ENCODE data around the gene LUC7L3.

Gene LUC7L3

GRCh38 chr17:50764734-50765149 is 45.3 kb downstream of the LUC7L3 start:
- H3K4me1 ChIP-seq (ENCODE audit: insufficient read depth, low read length), result peaks cover 34% of the 10 kb centered on the region

GRCh38 chr17:50765454-50766221 is 46.2 kb downstream of the LUC7L3 start:
- Histone ChIP-seq H3K27me3 (ENCODE audit: insufficient read depth, low read length) (no peaks in the 10 kb centered on the region), H2AFZ (ENCODE audit: low read depth, low read length) (no peak overlapping the region), H3K9me3 (ENCODE audit: low read length) (no peaks in the 10 kb centered on the region), H3K4me1 (ENCODE audit: insufficient read depth, low read length) (peaks cover 34% of the 10 kb centered on the region), H3K36me3 (ENCODE audit: insufficient read depth, low read length) (no peaks in the 10 kb centered on the region), H3K4me3 (ENCODE audit: low read length) (no peak overlapping the region)

More at GRCh38 chr17:50764734-50765149, 45.3 kb downstream of the LUC7L3 start:
- H3K4me3 ChIP-seq (ENCODE audit: low read length), result no peak overlapping the region
- no peaks in the 10 kb centered on the region for H3K36me3 ChIP-seq (ENCODE audit: insufficient read depth, low read length)
- H2AFZ ChIP-seq (ENCODE audit: low read depth, low read length), result no peak overlapping the region
- no peaks in the 10 kb centered on the region for H3K9me3 ChIP-seq (ENCODE audit: low read length)
- H3K27me3 ChIP-seq (ENCODE audit: insufficient read depth, low read length), result no peaks in the 10 kb centered on the region

- no peaks in the 10 kb centered on the region for H3K27me3 ChIP-seq (ENCODE audit: insufficient read depth, low read length)
- H3K4me3 ChIP-seq (ENCODE audit: low read length), result no peak overlapping the region
- no peaks in the 10 kb centered on the region for H3K9me3 ChIP-seq (ENCODE audit: low read length)
- no peak overlapping the region for H2AFZ ChIP-seq (ENCODE audit: low read depth, low read length)
- no peaks in the 10 kb centered on the region for H3K36me3 ChIP-seq (ENCODE audit: insufficient read depth, low read length)
- peaks cover 34% of the 10 kb centered on the region for H3K4me1 ChIP-seq (ENCODE audit: insufficient read depth, low read length)
Measured at GRCh38 chr17:50766222-50767023, 47.0 kb downstream of the LUC7L3 start.

- H3K9me3 ChIP-seq (ENCODE audit: low read length), result no peaks in the 10 kb centered on the region
- no peak overlapping the region for H3K4me3 ChIP-seq (ENCODE audit: low read length)
- H2AFZ ChIP-seq (ENCODE audit: low read depth, low read length), result no peak overlapping the region
- peaks cover 37% of the 10 kb centered on the region for H3K4me1 ChIP-seq (ENCODE audit: insufficient read depth, low read length)
- no peaks in the 10 kb centered on the region for H3K36me3 ChIP-seq (ENCODE audit: insufficient read depth, low read length)
- H3K27me3 ChIP-seq (ENCODE audit: insufficient read depth, low read length), result no peaks in the 10 kb centered on the region
Measured at GRCh38 chr17:50767030-50767429, 47.6 kb downstream of the LUC7L3 start.

GRCh38 chr17:50767446-50767845 is 48.0 kb downstream of the LUC7L3 start, which contains the start of gene ANKRD40CL:
ANKRD40CL (minus strand) TSS chr17:50767518; CDS start chr17:50766913, 605 bp downstream.
- no peaks in the 10 kb centered on the region for H3K27me3 ChIP-seq (ENCODE audit: insufficient read depth, low read length)
- H3K9me3 ChIP-seq (ENCODE audit: low read length), result no peaks in the 10 kb centered on the region
- H2AFZ ChIP-seq (ENCODE audit: low read depth, low read length), result no peak within 1 kb of the TSS
- no peaks in the 10 kb centered on the region for H3K36me3 ChIP-seq (ENCODE audit: insufficient read depth, low read length)
- H3K4me1 ChIP-seq (ENCODE audit: insufficient read depth, low read length), result peaks cover 41% of the 10 kb centered on the region
- H3K4me3 ChIP-seq (ENCODE audit: low read length), result no peak within 1 kb of the TSS

GRCh38 chr17:50768346-50768761 is 49.0 kb downstream of the LUC7L3 start:
- H3K36me3 ChIP-seq (ENCODE audit: insufficient read depth, low read length), result no peaks in the 10 kb centered on the region
- H3K4me3 ChIP-seq (ENCODE audit: low read length), result no peak overlapping the region
- H2AFZ ChIP-seq (ENCODE audit: low read depth, low read length), result no peak overlapping the region
- H3K9me3 ChIP-seq (ENCODE audit: low read length), result no peaks in the 10 kb centered on the region
- H3K27me3 ChIP-seq (ENCODE audit: insufficient read depth, low read length), result no peaks in the 10 kb centered on the region
- H3K4me1 ChIP-seq (ENCODE audit: insufficient read depth, low read length), result peaks cover 41% of the 10 kb centered on the region

GRCh38 chr17:50769884-50770283 is 50.5 kb downstream of the LUC7L3 start:
- no peaks in the 10 kb centered on the region for H3K9me3 ChIP-seq (ENCODE audit: low read length)
- peaks cover 28% of the 10 kb centered on the region for H3K4me1 ChIP-seq (ENCODE audit: insufficient read depth, low read length)
- H2AFZ ChIP-seq (ENCODE audit: low read depth, low read length), result no peak overlapping the region
- H3K36me3 ChIP-seq (ENCODE audit: insufficient read depth, low read length), result no peaks in the 10 kb centered on the region
- no peak overlapping the region for H3K4me3 ChIP-seq (ENCODE audit: low read length)
- no peaks in the 10 kb centered on the region for H3K27me3 ChIP-seq (ENCODE audit: insufficient read depth, low read length)

GRCh38 chr17:50770346-50770745 is 50.9 kb downstream of the LUC7L3 start:
- Histone ChIP-seq H3K36me3 (ENCODE audit: insufficient read depth, low read length) (no peaks in the 10 kb centered on the region), H2AFZ (ENCODE audit: low read depth, low read length) (no peak overlapping the region), H3K9me3 (ENCODE audit: low read length) (no peaks in the 10 kb centered on the region), H3K4me1 (ENCODE audit: insufficient read depth, low read length) (peaks cover 23% of the 10 kb centered on the region), H3K4me3 (ENCODE audit: low read length) (no peak overlapping the region), H3K27me3 (ENCODE audit: insufficient read depth, low read length) (no peaks in the 10 kb centered on the region)

- H3K4me3 ChIP-seq (ENCODE audit: low read length), result no peak overlapping the region
- no peaks in the 10 kb centered on the region for H3K36me3 ChIP-seq (ENCODE audit: insufficient read depth, low read length)
- no peaks in the 10 kb centered on the region for H3K9me3 ChIP-seq (ENCODE audit: low read length)
Measured at GRCh38 chr17:50771991-50772785, 52.8 kb downstream of the LUC7L3 start.

GRCh38 chr17:50774225-50774803 is 54.9 kb downstream of the LUC7L3 start:
- no peak overlapping the region for H3K4me3 ChIP-seq (ENCODE audit: low read length)
- no peaks in the 10 kb centered on the region for H3K27me3 ChIP-seq (ENCODE audit: insufficient read depth, low read length)
- H3K36me3 ChIP-seq (ENCODE audit: insufficient read depth, low read length), result no peaks in the 10 kb centered on the region
- H3K4me1 ChIP-seq (ENCODE audit: insufficient read depth, low read length), result peaks cover 8% of the 10 kb centered on the region
- no peak overlapping the region for H2AFZ ChIP-seq (ENCODE audit: low read depth, low read length)
- H3K9me3 ChIP-seq (ENCODE audit: low read length), result no peaks in the 10 kb centered on the region

More at GRCh38 chr17:50771991-50772785, 52.8 kb downstream of the LUC7L3 start:
- H3K4me1 ChIP-seq (ENCODE audit: insufficient read depth, low read length), result peaks cover 8% of the 10 kb centered on the region
- H3K27me3 ChIP-seq (ENCODE audit: insufficient read depth, low read length), result no peaks in the 10 kb centered on the region
- no peak overlapping the region for H2AFZ ChIP-seq (ENCODE audit: low read depth, low read length)

GRCh38 chr17:50775926-50776325 is 56.5 kb downstream of the LUC7L3 start:
- Histone ChIP-seq H3K27me3 (ENCODE audit: insufficient read depth, low read length) (no peaks in the 10 kb centered on the region), H3K4me1 (ENCODE audit: insufficient read depth, low read length) (peaks cover 8% of the 10 kb centered on the region), H3K36me3 (ENCODE audit: insufficient read depth, low read length) (no peaks in the 10 kb centered on the region), H3K4me3 (ENCODE audit: low read length) (no peak overlapping the region), H2AFZ (ENCODE audit: low read depth, low read length) (no peak overlapping the region), H3K9me3 (ENCODE audit: low read length) (no peaks in the 10 kb centered on the region)

- Histone ChIP-seq H3K4me1 (ENCODE audit: insufficient read depth, low read length) (no peaks in the 10 kb centered on the region), H3K9me3 (ENCODE audit: low read length) (no peaks in the 10 kb centered on the region), H3K36me3 (ENCODE audit: insufficient read depth, low read length) (no peaks in the 10 kb centered on the region), H2AFZ (ENCODE audit: low read depth, low read length) (no peak overlapping the region), H3K4me3 (ENCODE audit: low read length) (no peak overlapping the region), H3K27me3 (ENCODE audit: insufficient read depth, low read length) (no peaks in the 10 kb centered on the region)
Measured at GRCh38 chr17:50778471-50778870, 59.1 kb downstream of the LUC7L3 start.

Measured in neuron (in vitro differentiated cells).